ENCODE data around the gene TMEM115. TPM values are rescaled to one million over a fixed set of nuclear protein-coding genes. Genes with fewer than 3 reads are reported as not detected.
A peak's percentile ranks its signal among the peaks of the same experiment; 100 is the strongest.

The TMEM115 gene
- total and polyA plus RNA-seq, 7 donors = 20.4 to 49.6 (median 29.1) TPM

DNA sequence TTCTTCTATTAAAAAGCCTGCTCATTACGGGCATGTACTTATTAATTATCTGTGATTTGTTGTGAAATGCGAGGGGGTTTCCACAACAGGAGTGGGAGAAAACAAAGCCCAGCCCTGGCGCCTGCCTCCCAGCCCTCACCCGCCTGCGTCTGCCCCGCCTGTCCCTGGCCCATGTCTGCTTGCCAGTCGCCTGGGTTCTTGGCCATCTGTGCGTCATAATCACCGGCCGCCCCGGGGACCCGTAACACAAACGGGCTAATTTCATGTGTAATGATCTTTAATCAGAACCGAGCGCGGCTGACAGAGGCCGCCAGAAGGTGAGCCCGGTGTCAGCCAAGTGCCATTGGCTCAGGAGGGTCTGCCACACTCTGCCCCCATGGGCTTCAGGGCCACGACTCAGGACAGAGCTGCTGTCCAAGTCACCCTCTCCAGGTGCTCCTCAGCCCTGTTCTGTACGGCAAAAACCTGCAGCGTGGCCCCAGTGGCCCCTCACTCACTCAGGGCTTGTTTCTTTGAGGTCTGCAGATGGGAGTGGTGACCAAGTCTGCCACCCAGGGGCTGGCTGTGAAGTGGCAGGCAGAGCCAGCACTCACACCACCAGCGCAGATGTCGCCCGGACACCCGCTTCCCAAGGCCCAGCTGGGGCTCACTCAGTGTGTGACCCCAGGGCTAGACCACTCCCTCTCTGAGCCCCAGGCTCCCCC lies 28.8 kb upstream of the TMEM115 start:
- DNase-seq = no peak

DNA sequence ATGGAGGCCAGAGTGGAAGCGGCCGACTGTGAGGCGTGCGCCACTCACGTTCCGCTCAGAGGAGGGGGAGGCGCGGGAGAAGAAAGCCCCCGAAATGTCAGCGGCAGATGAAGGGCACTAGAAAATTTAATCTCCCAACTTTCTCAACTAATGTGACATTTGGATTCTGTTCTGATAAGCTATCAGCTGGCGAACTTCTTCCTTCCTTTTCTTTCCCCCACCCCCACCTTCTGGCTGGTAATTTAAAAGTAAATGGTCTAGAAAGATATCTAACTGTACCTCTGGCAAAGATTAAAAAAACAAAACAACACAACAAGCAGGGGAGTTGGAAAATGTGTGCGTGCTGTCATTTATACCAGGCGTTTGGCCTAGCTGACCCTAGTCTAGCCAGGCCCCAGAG lies 26.4 kb upstream of the TMEM115 start:
- TF ChIP-seq, protein P1, sequence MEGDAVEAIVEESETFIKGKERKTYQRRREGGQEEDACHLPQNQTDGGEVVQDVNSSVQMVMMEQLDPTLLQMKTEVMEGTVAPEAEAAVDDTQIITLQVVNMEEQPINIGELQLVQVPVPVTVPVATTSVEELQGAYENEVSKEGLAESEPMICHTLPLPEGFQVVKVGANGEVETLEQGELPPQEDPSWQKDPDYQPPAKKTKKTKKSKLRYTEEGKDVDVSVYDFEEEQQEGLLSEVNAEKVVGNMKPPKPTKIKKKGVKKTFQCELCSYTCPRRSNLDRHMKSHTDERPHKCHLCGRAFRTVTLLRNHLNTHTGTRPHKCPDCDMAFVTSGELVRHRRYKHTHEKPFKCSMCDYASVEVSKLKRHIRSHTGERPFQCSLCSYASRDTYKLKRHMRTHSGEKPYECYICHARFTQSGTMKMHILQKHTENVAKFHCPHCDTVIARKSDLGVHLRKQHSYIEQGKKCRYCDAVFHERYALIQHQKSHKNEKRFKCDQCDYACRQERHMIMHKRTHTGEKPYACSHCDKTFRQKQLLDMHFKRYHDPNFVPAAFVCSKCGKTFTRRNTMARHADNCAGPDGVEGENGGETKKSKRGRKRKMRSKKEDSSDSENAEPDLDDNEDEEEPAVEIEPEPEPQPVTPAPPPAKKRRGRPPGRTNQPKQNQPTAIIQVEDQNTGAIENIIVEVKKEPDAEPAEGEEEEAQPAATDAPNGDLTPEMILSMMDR (IDR thresholded peaks at IDR 0.05) = no peak
- DNase-seq (no peak), ATAC-seq (no peak)
- Histone ChIP-seq H3K27ac (no peak overlapping the region), H3K36me3 (ENCODE audit: insufficient read depth in 1 of 2, low read depth in 1 of 2) (no peaks in the 10 kb centered on the region), H3K9me3 (no peaks in the 10 kb centered on the region), H3K4me3 (no peak overlapping the region), H3K27me3 (ENCODE audit: insufficient read depth in 3 of 3, low read length in 2 of 3) (no peaks in the 10 kb centered on the region), H3K4me1 (peaks cover 8% of the 10 kb centered on the region)
- 88 to 90% (median 88%) methylated on average over 13 of the region's 13 CpGs for WGBS, 3 donors
- intact Hi-C loops (cut with DNase I) = no loop called here

More for the DNA sequence above, 28.8 kb upstream of the TMEM115 start:
- peak in 2 of 4 donors; percentile 26 to 41 for ATAC-seq
- 50 to 61% (median 52%) methylated on average over 22 to 25 of the region's 25 CpGs for WGBS, 3 donors
- Histone ChIP-seq H3K27me3 (ENCODE audit: insufficient read depth in 3 of 3, low read length in 2 of 3) (no peaks in the 10 kb centered on the region), H3K36me3 (ENCODE audit: insufficient read depth in 1 of 2, low read depth in 1 of 2) (no peaks in the 10 kb centered on the region), H3K9me3 (no peaks in the 10 kb centered on the region), H3K4me3 (no peak overlapping the region), H3K4me1 (peaks cover 17% of the 10 kb centered on the region), H3K27ac (no peak overlapping the region)
- TF ChIP-seq, protein P1 (IDR thresholded peaks at IDR 0.05) = peak; percentile 30
- intact Hi-C loops (cut with DNase I) = no loop called here

DNA sequence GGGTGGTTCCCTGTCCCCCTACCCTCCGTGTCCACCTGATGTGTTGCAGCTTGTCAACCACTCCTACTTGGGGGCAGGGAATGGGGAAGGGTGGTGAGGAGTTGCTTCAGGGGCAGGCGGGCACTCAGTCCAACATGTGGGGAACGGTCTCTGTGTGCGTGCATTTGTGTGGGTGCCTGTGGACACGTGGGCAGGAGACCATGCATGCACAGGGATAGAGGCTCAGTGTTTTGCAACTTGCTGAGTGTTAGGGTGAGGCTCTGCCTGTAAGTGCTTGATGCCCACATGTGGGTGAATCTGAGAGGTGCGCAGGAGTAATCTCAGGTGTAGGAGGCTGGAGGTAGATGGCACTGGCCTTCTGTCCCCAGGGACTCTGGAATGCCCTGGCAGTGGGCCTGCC lies 24.4 kb upstream of the TMEM115 start:
- ATAC-seq (no peak), DNase-seq (no peak)
- no peaks in the 10 kb centered on the region for H3K9me3 ChIP-seq
- H3K4me3 ChIP-seq = no peak overlapping the region
- H3K36me3 ChIP-seq (ENCODE audit: insufficient read depth in 1 of 2, low read depth in 1 of 2) = no peaks in the 10 kb centered on the region
- H3K4me1 ChIP-seq = no peaks in the 10 kb centered on the region
- H3K27ac ChIP-seq = no peak overlapping the region
- TF ChIP-seq, protein P1 (IDR thresholded peaks at IDR 0.05) = no peak
- no peaks in the 10 kb centered on the region for H3K27me3 ChIP-seq (ENCODE audit: insufficient read depth in 3 of 3, low read length in 2 of 3)
- 87 to 94% (median 90%) methylated on average over 6 of the region's 6 CpGs for WGBS, 3 donors
- intact Hi-C loops (cut with DNase I) = no loop called here

DNA sequence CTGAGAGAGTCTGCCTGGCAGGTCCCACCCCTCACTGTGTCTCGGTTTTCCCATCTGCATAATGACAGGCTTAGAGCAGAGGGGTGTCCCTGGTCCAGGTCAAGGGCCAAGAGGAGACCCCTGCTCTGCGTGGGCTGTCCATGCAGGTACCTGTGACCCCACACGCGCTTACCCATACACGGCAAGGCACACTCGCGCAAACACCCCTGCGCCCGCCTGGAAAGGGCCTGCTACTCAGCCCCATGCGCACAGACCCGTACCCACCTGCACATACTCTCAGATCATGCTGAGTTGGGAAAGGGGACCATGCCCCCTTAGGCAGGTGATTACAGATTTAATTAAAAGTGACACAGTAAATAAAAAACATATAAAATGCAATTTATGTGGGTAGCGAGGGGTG lies 23.4 kb upstream of the TMEM115 start:
- WGBS, 3 donors = 93 to 98% (median 94%) methylated on average over 12 of the region's 12 CpGs
- ATAC-seq = no peak
- Histone ChIP-seq H3K4me1 (no peaks in the 10 kb centered on the region), H3K4me3 (no peak overlapping the region), H3K27me3 (ENCODE audit: insufficient read depth in 3 of 3, low read length in 2 of 3) (no peaks in the 10 kb centered on the region), H3K9me3 (no peaks in the 10 kb centered on the region), H3K36me3 (ENCODE audit: insufficient read depth in 1 of 2, low read depth in 1 of 2) (no peaks in the 10 kb centered on the region), H3K27ac (no peak overlapping the region)
- no peak for DNase-seq
- TF ChIP-seq, protein P1 (IDR thresholded peaks at IDR 0.05) = no peak
- intact Hi-C loops (cut with DNase I) = no loop called here

DNA sequence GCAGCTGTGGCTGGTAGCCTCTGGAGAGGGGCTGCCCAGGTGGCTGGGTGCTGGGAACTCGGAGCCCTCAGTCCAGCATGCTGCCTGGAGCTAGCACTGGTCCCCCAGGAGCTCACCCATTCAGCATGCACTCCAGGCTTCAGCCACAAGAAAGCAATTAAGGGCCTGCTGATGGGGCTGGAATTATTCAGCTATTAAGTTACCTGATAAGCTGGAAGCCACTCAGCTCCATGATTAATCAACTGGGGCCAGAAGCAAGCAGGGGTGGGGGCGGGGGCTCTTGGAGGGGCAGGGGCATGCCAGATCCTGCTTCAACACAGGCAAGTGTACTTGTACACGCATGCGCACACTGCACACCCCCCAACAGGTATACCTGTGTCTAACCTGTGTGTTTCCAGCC lies 22.1 kb upstream of the TMEM115 start:
- 94 to 98% (median 97%) methylated on average over 4 of the region's 4 CpGs for WGBS, 3 donors
- Histone ChIP-seq H3K36me3 (ENCODE audit: insufficient read depth in 1 of 2, low read depth in 1 of 2) (no peaks in the 10 kb centered on the region), H3K27ac (no peak overlapping the region), H3K4me1 (no peaks in the 10 kb centered on the region), H3K27me3 (ENCODE audit: insufficient read depth in 3 of 3, low read length in 2 of 3) (no peaks in the 10 kb centered on the region), H3K4me3 (no peak overlapping the region), H3K9me3 (no peaks in the 10 kb centered on the region)
- TF ChIP-seq, protein P1 (IDR thresholded peaks at IDR 0.05) = no peak
- ATAC-seq = no peak
- intact Hi-C loops (cut with DNase I) = no loop called here
- no peak for DNase-seq

Measured in psoas muscle (tissue), 8 donors.